Trophoblast cell (in vitro differentiated cells and primary cell): ENCODE measurements around the gene CDKAL1.

Source experiments
- DNase-seq, 2 donors: peaks; one replicate each; pipeline ENCODE4 v3.0.0-alpha.2; 2016
- H2AFZ ChIP-seq: 2 replicates; pipeline ENCODE4 v1.6.1; 2013; ENCODE audit warnings: low read length, moderate library complexity, mild to moderate bottlenecking; ENCODE audit not compliant: insufficient read depth, poor library complexity
- H2AK5ac ChIP-seq: 2 replicates; pipeline ENCODE4 v1.6.1; 2013; ENCODE audit warnings: mild to moderate bottlenecking, low read length
- H2BK120ac ChIP-seq: 2 replicates; pipeline ENCODE4 v1.6.1; 2013; ENCODE audit warnings: low read length, mild to moderate bottlenecking, moderate library complexity; ENCODE audit not compliant: insufficient read depth, poor library complexity
- H2BK12ac ChIP-seq: 2 replicates; pipeline ENCODE4 v1.6.1; 2013; ENCODE audit warnings: mild to moderate bottlenecking, low read length, moderate library complexity
- H2BK5ac ChIP-seq: 2 replicates; pipeline ENCODE4 v1.6.1; 2013; ENCODE audit warnings: low read length, low read depth, moderate library complexity, mild to moderate bottlenecking; ENCODE audit not compliant: poor library complexity
- H3K14ac ChIP-seq: 2 replicates; pipeline ENCODE4 v1.6.1; 2013; ENCODE audit warnings: mild to moderate bottlenecking, low read length
- H3K18ac ChIP-seq: 2 replicates; pipeline ENCODE4 v1.6.1; 2013; ENCODE audit warnings: mild to moderate bottlenecking, low read length
- H3K23ac ChIP-seq: 2 replicates; pipeline ENCODE4 v1.6.1; 2013; ENCODE audit warnings: low read length
- H3K27ac ChIP-seq: 2 replicates; pipeline ENCODE4 v1.5.1; 2013; ENCODE audit warnings: low read depth, mild to moderate bottlenecking, inconsistent platforms, low read length, moderate library complexity
- H3K27me3 ChIP-seq: 2 replicates; pipeline ENCODE4 v1.6.1; 2013; ENCODE audit warnings: inconsistent platforms, mild to moderate bottlenecking, low read length, moderate library complexity; ENCODE audit not compliant: insufficient read depth
- H3K36me3 ChIP-seq, 2 experiments: 1 replicate in 1 of 2; 2 replicates in 1 of 2; pipeline ENCODE4 v1.6.1; 2013; ENCODE audit warnings: low read length in 2 of 2, mild to moderate bottlenecking in 2 of 2, moderate library complexity in 1 of 2; ENCODE audit not compliant: insufficient read depth in 2 of 2, control insufficient read depth in 1 of 2
- H3K4ac ChIP-seq: 2 replicates; pipeline ENCODE4 v1.6.1; 2013; ENCODE audit warnings: low read depth, mild to moderate bottlenecking, low read length, moderate library complexity
- H3K4me1 ChIP-seq, 2 experiments: 1 replicate in 1 of 2; 2 replicates in 1 of 2; pipeline ENCODE4 v1.6.1; 2013; ENCODE audit warnings: low read length in 2 of 2, mild to moderate bottlenecking in 2 of 2, moderate library complexity in 1 of 2; ENCODE audit not compliant: insufficient read depth in 2 of 2, control insufficient read depth in 1 of 2
- H3K4me2 ChIP-seq: 2 replicates; pipeline ENCODE4 v1.6.1; 2013; ENCODE audit warnings: inconsistent platforms, mild to moderate bottlenecking, low read length, moderate library complexity
- H3K4me3 ChIP-seq: 2 replicates; pipeline ENCODE4 v1.5.1; 2013; ENCODE audit warnings: mild to moderate bottlenecking, low read depth, low read length, inconsistent platforms
- H3K79me1 ChIP-seq: one replicate; pipeline ENCODE4 v1.6.1; 2013; ENCODE audit warnings: low read length
- H3K79me2 ChIP-seq: 2 replicates; pipeline ENCODE4 v1.6.1; 2013; ENCODE audit warnings: low read length, mild to moderate bottlenecking; ENCODE audit not compliant: control insufficient read depth, insufficient read depth, poor library complexity
- H3K9ac ChIP-seq: 2 replicates; pipeline ENCODE4 v1.6.1; 2013; ENCODE audit warnings: mild to moderate bottlenecking, low read length
- H3K9me3 ChIP-seq: 2 replicates; pipeline ENCODE4 v1.6.1; 2013; ENCODE audit warnings: low read depth, mild to moderate bottlenecking, control low read depth, inconsistent platforms, low read length; ENCODE audit not compliant: insufficient read depth
- H4K12ac ChIP-seq: 2 replicates; pipeline ENCODE4 v1.6.1; 2013; ENCODE audit warnings: low read depth, mild to moderate bottlenecking, low read length, moderate library complexity
- H4K8ac ChIP-seq: 2 replicates; pipeline ENCODE4 v1.6.1; 2013; ENCODE audit warnings: low read depth, mild to moderate bottlenecking, low read length, moderate library complexity
- H4K91ac ChIP-seq: one replicate; pipeline ENCODE4 v1.6.1; 2013; ENCODE audit warnings: low read depth, mild to moderate bottlenecking, low read length, moderate library complexity
- WGBS: extraction: QIAGEN DNeasy Blood & Tissue Kit; methylation state at CpG from one replicate; pipeline ENCODE4 v1.1.7; 2013; ENCODE audit warnings: missing lambda C conversion rate; ENCODE audit not compliant: insufficient read length, insufficient coverage; ENCODE audit errors: extremely low coverage; 5-methylcytosine and 5-hydroxymethylcytosine counted together

Gene CDKAL1

GRCh38 chr6:21048047-21048446 lies 513.8 kb downstream of the CDKAL1 start:
- no peaks in the 10 kb centered on the region for H3K36me3 ChIP-seq
- no peak overlapping the region for H4K91ac ChIP-seq
- no peak overlapping the region for H3K14ac ChIP-seq
- H3K79me2 ChIP-seq = no peaks in the 10 kb centered on the region
- no peak overlapping the region for H2BK120ac ChIP-seq
- no peaks in the 10 kb centered on the region for H3K9me3 ChIP-seq
- no peak overlapping the region for H3K23ac ChIP-seq
- no peak for DNase-seq
- no peak overlapping the region for H3K18ac ChIP-seq
- no peak overlapping the region for H3K4ac ChIP-seq
- H2AK5ac ChIP-seq = no peak overlapping the region
- H2AFZ ChIP-seq = no peak overlapping the region
- H3K27ac ChIP-seq = no peak overlapping the region
- H4K8ac ChIP-seq = no peak overlapping the region
- no peaks in the 10 kb centered on the region for H3K4me1 ChIP-seq
- no peak overlapping the region for H3K4me3 ChIP-seq
- H3K27me3 ChIP-seq = no peaks in the 10 kb centered on the region
- no peak overlapping the region for H2BK12ac ChIP-seq
- H2BK5ac ChIP-seq = no peak overlapping the region
- no peak overlapping the region for H3K9ac ChIP-seq
- WGBS = no CpG with 5 or more reads among the region's 2 CpGs
- no peak overlapping the region for H4K12ac ChIP-seq
- H3K79me1 ChIP-seq = no peaks in the 10 kb centered on the region
- no peak overlapping the region for H3K4me2 ChIP-seq

DNA sequence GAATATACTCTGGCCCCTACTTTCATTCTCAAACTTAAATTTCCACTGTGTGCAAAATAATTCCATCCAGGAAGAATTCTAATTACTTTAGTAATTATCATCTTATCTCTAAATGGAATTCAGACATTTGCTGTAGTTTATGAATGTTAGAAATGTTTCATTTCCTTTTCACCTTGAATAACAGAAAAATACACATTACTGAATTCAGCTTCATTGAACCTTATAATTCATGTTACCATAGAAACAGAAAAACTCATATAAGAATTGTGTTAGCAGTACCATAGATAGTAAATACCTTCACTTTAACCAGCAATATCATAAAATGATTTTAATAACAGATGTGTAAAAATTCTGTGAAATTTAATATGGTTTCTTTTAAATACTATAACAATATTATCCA lies 514.9 kb downstream of the CDKAL1 start:
- no peak overlapping the region for H2BK5ac ChIP-seq
- no peak overlapping the region for H3K18ac ChIP-seq
- no peak overlapping the region for H2AFZ ChIP-seq
- H4K91ac ChIP-seq = no peak overlapping the region
- H2AK5ac ChIP-seq = no peak overlapping the region
- H3K27me3 ChIP-seq = no peaks in the 10 kb centered on the region
- H3K79me2 ChIP-seq = no peaks in the 10 kb centered on the region
- no peak overlapping the region for H3K4me3 ChIP-seq
- H2BK120ac ChIP-seq = no peak overlapping the region
- no peak for DNase-seq
- no peak overlapping the region for H4K12ac ChIP-seq
- no peaks in the 10 kb centered on the region for H3K79me1 ChIP-seq
- H2BK12ac ChIP-seq = no peak overlapping the region
- no peaks in the 10 kb centered on the region for H3K4me1 ChIP-seq
- no peak overlapping the region for H4K8ac ChIP-seq
- H3K14ac ChIP-seq = no peak overlapping the region
- H3K23ac ChIP-seq = no peak overlapping the region
- no peaks in the 10 kb centered on the region for H3K9me3 ChIP-seq
- H3K9ac ChIP-seq = no peak overlapping the region
- no peak overlapping the region for H3K4ac ChIP-seq
- no peak overlapping the region for H3K27ac ChIP-seq
- no peaks in the 10 kb centered on the region for H3K36me3 ChIP-seq
- H3K4me2 ChIP-seq = no peak overlapping the region

DNA sequence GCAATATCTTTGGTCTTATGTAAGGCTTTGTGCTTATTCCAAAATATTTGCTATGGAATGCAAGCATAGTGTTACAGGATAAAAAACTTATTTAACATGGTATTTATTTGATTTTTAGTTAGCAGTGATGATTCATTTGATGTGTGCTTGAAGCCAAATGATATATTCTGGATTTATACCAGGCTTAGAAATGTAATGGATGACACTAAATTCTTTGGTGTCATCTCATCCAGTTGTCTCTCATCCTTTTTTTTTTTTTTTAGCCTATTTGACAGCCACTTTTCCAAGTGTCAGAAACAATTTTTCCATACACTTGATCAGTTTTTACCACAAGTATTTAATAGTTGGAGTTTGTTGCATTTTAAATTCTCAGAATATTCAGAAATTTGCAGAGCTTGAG lies 515.3 kb downstream of the CDKAL1 start:
- Histone ChIP-seq H3K23ac (no peak overlapping the region), H4K12ac (no peak overlapping the region), H3K4me3 (no peak overlapping the region), H3K27ac (no peak overlapping the region), H3K18ac (no peak overlapping the region), H3K79me1 (no peaks in the 10 kb centered on the region), H2AK5ac (no peak overlapping the region), H3K14ac (no peak overlapping the region), H4K91ac (no peak overlapping the region), H3K9ac (no peak overlapping the region), H4K8ac (no peak overlapping the region), H2AFZ (no peak overlapping the region), H3K9me3 (no peaks in the 10 kb centered on the region), H3K4me2 (no peak overlapping the region), H3K4ac (no peak overlapping the region), H2BK12ac (no peak overlapping the region), H2BK120ac (no peak overlapping the region), H3K36me3 (no peaks in the 10 kb centered on the region), H3K4me1 (no peaks in the 10 kb centered on the region), H2BK5ac (no peak overlapping the region), H3K79me2 (no peaks in the 10 kb centered on the region), H3K27me3 (no peaks in the 10 kb centered on the region)
- no peak for DNase-seq

GRCh38 chr6:21050935-21051334 lies 516.7 kb downstream of the CDKAL1 start:
- no peak overlapping the region for H3K4ac ChIP-seq
- H3K4me1 ChIP-seq = no peaks in the 10 kb centered on the region
- H3K27ac ChIP-seq = no peak overlapping the region
- no peaks in the 10 kb centered on the region for H3K79me1 ChIP-seq
- no peak overlapping the region for H3K4me2 ChIP-seq
- H3K79me2 ChIP-seq = no peaks in the 10 kb centered on the region
- H2BK120ac ChIP-seq = no peak overlapping the region
- H3K4me3 ChIP-seq = no peak overlapping the region
- no peak overlapping the region for H2BK5ac ChIP-seq
- no peaks in the 10 kb centered on the region for H3K36me3 ChIP-seq
- H3K27me3 ChIP-seq = no peaks in the 10 kb centered on the region
- no peak overlapping the region for H3K9ac ChIP-seq
- H3K23ac ChIP-seq = no peak overlapping the region
- H2AFZ ChIP-seq = no peak overlapping the region
- WGBS = no CpG with 5 or more reads among the region's 2 CpGs
- no peak overlapping the region for H2BK12ac ChIP-seq
- no peak overlapping the region for H4K91ac ChIP-seq
- H3K9me3 ChIP-seq = no peaks in the 10 kb centered on the region
- H2AK5ac ChIP-seq = no peak overlapping the region
- no peak overlapping the region for H4K8ac ChIP-seq
- H3K14ac ChIP-seq = no peak overlapping the region
- no peak overlapping the region for H4K12ac ChIP-seq
- no peak for DNase-seq
- no peak overlapping the region for H3K18ac ChIP-seq

DNA sequence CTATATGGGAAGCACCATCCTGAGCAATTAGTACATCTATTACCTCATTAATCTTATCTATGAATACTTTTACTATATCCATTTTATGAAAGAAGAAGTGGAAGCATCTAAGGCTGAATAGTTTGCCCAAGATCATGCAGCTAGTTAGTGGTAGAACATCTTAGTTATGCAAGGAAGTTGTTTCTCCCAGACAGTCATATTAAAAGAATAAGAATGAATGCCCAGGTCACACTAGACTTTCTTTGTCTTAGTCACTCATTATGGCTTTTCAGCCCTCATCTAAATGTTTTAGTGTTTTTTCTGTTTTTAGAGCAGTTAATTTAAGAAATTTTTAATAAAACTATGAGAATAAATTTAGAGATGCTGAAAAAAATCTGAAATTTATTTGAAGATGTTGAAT lies 517.5 kb downstream of the CDKAL1 start:
- Histone ChIP-seq H3K4me3 (no peak overlapping the region), H4K12ac (no peak overlapping the region), H2BK5ac (no peak overlapping the region), H3K36me3 (no peaks in the 10 kb centered on the region), H3K23ac (no peak overlapping the region), H3K27ac (no peak overlapping the region), H3K27me3 (no peaks in the 10 kb centered on the region), H2BK12ac (no peak overlapping the region), H3K9me3 (no peaks in the 10 kb centered on the region), H3K14ac (no peak overlapping the region), H2AK5ac (no peak overlapping the region), H3K79me2 (no peaks in the 10 kb centered on the region), H3K79me1 (no peaks in the 10 kb centered on the region), H3K9ac (no peak overlapping the region), H4K8ac (no peak overlapping the region), H3K4ac (no peak overlapping the region), H4K91ac (no peak overlapping the region), H3K4me1 (no peaks in the 10 kb centered on the region), H2BK120ac (no peak overlapping the region), H2AFZ (no peak overlapping the region), H3K18ac (no peak overlapping the region), H3K4me2 (no peak overlapping the region)
- DNase-seq = no peak
